Adrenal gland (tissue), 5 donors: Measurements from ENCODE around the gene HYAL1.
A peak's percentile ranks its signal among the peaks of the same experiment; 100 is the strongest.

Experiments used
- POLR2A ChIP-seq, 2 donors: fragments of 450-650 bp; IDR thresholded peaks; one replicate each; pipeline ENCODE4 v1.6.1; 2017; ENCODE audit warnings: antibody characterized with exemption in 2 of 2, mild to moderate bottlenecking in 2 of 2, moderate library complexity in 1 of 2
- TF ChIP-seq, protein P1 (sequence below), 6 experiments: fragments of 450-650 bp in 4 of 6; fragments of 200-600 bp in 2 of 6; sonication (generic) in 1 of 6; IDR thresholded peaks; 1 replicate in 5 of 6; 2 replicates in 1 of 6; pipeline versions ENCODE4 v1.5.1 to v1.8.0; 2016 to 2021; ENCODE audit warnings: antibody characterized with exemption in 6 of 6, mild to moderate bottlenecking in 2 of 6, moderate library complexity in 1 of 6
- donor health status: DM: no; HTN: no; CAD: no.

- no peak for TF ChIP-seq POLR2A (IDR thresholded peaks at IDR 0.05)
- TF ChIP-seq, protein P1, sequence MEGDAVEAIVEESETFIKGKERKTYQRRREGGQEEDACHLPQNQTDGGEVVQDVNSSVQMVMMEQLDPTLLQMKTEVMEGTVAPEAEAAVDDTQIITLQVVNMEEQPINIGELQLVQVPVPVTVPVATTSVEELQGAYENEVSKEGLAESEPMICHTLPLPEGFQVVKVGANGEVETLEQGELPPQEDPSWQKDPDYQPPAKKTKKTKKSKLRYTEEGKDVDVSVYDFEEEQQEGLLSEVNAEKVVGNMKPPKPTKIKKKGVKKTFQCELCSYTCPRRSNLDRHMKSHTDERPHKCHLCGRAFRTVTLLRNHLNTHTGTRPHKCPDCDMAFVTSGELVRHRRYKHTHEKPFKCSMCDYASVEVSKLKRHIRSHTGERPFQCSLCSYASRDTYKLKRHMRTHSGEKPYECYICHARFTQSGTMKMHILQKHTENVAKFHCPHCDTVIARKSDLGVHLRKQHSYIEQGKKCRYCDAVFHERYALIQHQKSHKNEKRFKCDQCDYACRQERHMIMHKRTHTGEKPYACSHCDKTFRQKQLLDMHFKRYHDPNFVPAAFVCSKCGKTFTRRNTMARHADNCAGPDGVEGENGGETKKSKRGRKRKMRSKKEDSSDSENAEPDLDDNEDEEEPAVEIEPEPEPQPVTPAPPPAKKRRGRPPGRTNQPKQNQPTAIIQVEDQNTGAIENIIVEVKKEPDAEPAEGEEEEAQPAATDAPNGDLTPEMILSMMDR (IDR thresholded peaks at IDR 0.05): peak; percentile 33 to 67 (median 60)
Observed at GRCh38 chr3:50347187-50347813, 43.9 kb upstream of the HYAL1 start.
